ENCODE data around the gene CDH22.

CDH22 gene

DNA sequence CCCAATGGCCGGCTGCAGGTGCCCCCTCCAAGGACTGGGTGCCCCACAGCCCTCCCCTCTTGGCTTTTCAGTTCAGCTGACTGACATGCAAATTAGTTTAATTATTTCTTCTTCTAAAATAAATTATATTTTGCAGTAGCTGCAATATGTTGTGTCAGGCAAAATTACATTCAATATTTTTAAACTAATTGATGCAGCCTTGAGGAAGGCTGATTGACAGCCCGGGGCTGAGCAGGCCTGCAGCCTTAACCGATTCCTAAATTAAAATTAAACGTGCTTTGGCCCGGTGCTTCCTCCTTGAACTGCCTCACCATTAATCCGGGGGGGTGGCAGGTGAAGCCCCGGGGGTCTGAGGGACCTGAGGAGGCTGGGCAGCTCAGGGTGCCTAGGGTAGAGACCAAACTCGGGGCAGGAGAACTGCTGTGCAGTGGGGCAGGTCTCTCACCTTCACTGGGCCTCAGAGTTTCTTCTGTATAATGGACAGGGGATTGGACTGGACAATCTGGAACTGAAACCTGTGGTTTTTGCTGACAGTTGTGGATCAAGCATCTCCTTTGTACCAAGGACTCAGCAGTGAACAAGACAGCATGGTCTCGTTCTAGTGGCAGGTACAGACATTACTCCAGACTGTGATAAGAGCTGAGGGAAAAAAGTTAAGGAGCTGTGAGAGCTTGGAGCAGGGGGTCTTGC, 117.7 kb downstream of the CDH22 start:
- no peaks in the 10 kb centered on the region for H3K79me2 ChIP-seq (ENCODE audit: control insufficient read depth, insufficient read depth, low read length)
- H2AK5ac ChIP-seq (ENCODE audit: low read length): no peak overlapping the region
- H3K18ac ChIP-seq (ENCODE audit: low read length): no peak overlapping the region
- H2BK5ac ChIP-seq (ENCODE audit: low read length): no peak overlapping the region
- H3K23ac ChIP-seq (ENCODE audit: low read length): no peak overlapping the region
- no peaks in the 10 kb centered on the region for H3K4me1 ChIP-seq (ENCODE audit: control insufficient read depth, low read depth, low read length)
- H2BK120ac ChIP-seq (ENCODE audit: low read depth, low read length): no peak overlapping the region
- H3K27me3 ChIP-seq (ENCODE audit: insufficient read depth, low read length, poor library complexity): no peaks in the 10 kb centered on the region
- no CpG with 5 or more reads among the region's 9 CpGs for WGBS (ENCODE audit: extremely low coverage, insufficient coverage, low lambda C conversion rate)
- H3K4me3 ChIP-seq (ENCODE audit: low read length): no peak overlapping the region
- no peak overlapping the region for H3K4ac ChIP-seq (ENCODE audit: low read depth, low read length)
- H4K8ac ChIP-seq (ENCODE audit: low read depth, low read length): no peak overlapping the region
- no peak overlapping the region for H3K56ac ChIP-seq (ENCODE audit: low read length)
- no peak overlapping the region for H3K27ac ChIP-seq (ENCODE audit: low read depth, low read length)
- no peak overlapping the region for H4K5ac ChIP-seq (ENCODE audit: low read length)
- no peak for DNase-seq
- H3K36me3 ChIP-seq (ENCODE audit: control insufficient read depth, insufficient read depth, low read length): no peaks in the 10 kb centered on the region
- H2BK15ac ChIP-seq (replicated peaks; ENCODE audit: low read depth): no peak overlapping the region
- no peak overlapping the region for H3K9ac ChIP-seq (ENCODE audit: low read length)
- H3K79me1 ChIP-seq (ENCODE audit: low read length): no peaks in the 10 kb centered on the region
- no peak overlapping the region for H3K4me2 ChIP-seq (ENCODE audit: low read length)

DNA sequence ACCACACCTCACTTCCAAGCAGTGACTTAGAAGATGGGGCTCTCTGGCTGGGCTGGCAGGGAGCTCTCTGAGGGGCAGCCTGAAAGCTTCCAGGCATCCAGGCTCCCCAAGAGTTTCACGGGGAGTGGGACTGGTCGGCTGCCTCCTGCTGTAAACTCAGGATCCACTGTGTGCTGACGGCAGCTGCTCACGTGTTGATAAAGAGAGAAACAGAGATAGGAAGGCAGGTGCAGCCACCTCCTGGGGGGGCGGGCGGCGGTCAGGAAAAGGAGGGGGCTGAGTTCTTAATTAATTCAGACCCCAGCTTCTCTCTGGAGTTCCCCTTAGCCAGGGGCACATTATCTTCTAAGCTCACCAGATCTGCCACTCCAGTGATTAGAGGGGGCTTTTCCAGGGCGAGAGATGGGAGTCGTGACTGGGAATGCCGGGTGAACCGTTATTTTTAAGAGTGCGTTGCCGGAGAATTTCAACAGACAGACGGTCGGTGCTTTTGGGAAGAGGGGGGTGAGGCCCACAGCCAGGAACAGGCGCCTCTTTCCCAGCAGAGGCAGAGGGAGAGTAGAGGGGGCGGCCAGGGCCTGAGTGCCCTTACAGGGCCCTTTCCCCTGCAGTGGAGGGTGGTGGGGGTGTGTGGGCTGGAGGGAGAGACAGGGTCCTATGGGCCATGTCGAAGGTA, 119.3 kb downstream of the CDH22 start:
- Histone ChIP-seq H3K9ac (ENCODE audit: low read length) (no peak overlapping the region), H3K4me1 (ENCODE audit: control insufficient read depth, low read depth, low read length) (no peaks in the 10 kb centered on the region), H3K4me2 (ENCODE audit: low read length) (no peak overlapping the region), H3K23ac (ENCODE audit: low read length) (no peak overlapping the region), H4K5ac (ENCODE audit: low read length) (no peak overlapping the region), H2BK5ac (ENCODE audit: low read length) (no peak overlapping the region), H4K8ac (ENCODE audit: low read depth, low read length) (no peak overlapping the region), H2BK120ac (ENCODE audit: low read depth, low read length) (no peak overlapping the region), H3K36me3 (ENCODE audit: control insufficient read depth, insufficient read depth, low read length) (no peaks in the 10 kb centered on the region), H3K56ac (ENCODE audit: low read length) (no peak overlapping the region), H3K4me3 (ENCODE audit: low read length) (no peak overlapping the region), H3K27me3 (ENCODE audit: insufficient read depth, low read length, poor library complexity) (no peaks in the 10 kb centered on the region), H2BK15ac (replicated peaks; ENCODE audit: low read depth) (no peak overlapping the region), H3K27ac (ENCODE audit: low read depth, low read length) (no peak overlapping the region), H3K79me1 (ENCODE audit: low read length) (no peaks in the 10 kb centered on the region), H2AK5ac (ENCODE audit: low read length) (no peak overlapping the region), H3K4ac (ENCODE audit: low read depth, low read length) (no peak overlapping the region), H3K79me2 (ENCODE audit: control insufficient read depth, insufficient read depth, low read length) (no peaks in the 10 kb centered on the region), H3K18ac (ENCODE audit: low read length) (no peak overlapping the region)
- no CpG with 5 or more reads among the region's 18 CpGs for WGBS (ENCODE audit: extremely low coverage, insufficient coverage, low lambda C conversion rate)
- no peak for DNase-seq

DNA sequence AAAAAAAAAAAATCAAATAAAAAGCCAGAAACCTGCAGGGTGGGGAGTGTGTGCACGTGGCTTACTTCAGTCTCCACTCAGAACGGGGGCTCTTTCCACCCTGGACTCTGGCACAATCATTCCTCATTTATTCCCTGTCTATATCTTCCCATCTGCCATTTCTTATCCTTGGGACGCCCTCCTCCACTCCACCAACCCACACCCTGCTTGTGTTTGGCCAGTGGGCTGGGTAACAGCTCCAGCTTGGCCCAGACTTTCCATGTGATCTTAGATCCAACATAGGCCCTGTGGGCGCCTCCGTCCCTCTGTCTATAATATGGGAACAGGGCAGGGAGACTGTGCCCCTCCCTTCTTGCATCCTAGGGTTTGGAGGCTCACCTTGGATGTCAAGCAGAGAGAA, 122.1 kb downstream of the CDH22 start:
- whole genome bisulfite sequencing (ENCODE audit: extremely low coverage, insufficient coverage, low lambda C conversion rate): no CpG with 5 or more reads among the region's 5 CpGs
- no peaks in the 10 kb centered on the region for H3K27me3 ChIP-seq (ENCODE audit: insufficient read depth, low read length, poor library complexity)

DNA sequence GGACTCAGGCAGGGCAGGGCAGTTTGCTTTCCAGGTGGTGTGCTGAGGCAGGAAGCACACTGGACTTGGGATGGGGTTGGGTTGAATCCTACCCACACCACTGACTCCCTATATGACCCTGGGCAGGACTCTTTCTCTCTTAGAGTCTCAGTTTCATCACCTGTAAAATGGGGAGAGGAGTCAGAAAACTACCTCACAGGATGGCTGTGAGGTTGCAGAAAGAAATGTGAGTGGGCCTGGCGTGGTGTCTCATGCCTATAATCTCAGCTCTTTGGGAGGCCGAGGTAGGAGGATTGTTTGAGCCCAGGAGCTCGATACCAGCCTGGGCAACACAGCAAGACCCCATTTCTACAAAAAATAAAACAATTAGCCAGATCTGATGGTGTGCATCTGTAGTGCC, 122.9 kb downstream of the CDH22 start:
- Histone ChIP-seq H3K9ac (ENCODE audit: low read length) (no peak overlapping the region), H3K36me3 (ENCODE audit: control insufficient read depth, insufficient read depth, low read length) (no peaks in the 10 kb centered on the region), H2AK5ac (ENCODE audit: low read length) (no peak overlapping the region), H3K79me1 (ENCODE audit: low read length) (no peaks in the 10 kb centered on the region), H3K56ac (ENCODE audit: low read length) (no peak overlapping the region), H3K4ac (ENCODE audit: low read depth, low read length) (no peak overlapping the region), H3K79me2 (ENCODE audit: control insufficient read depth, insufficient read depth, low read length) (no peaks in the 10 kb centered on the region), H3K18ac (ENCODE audit: low read length) (no peak overlapping the region), H2BK15ac (replicated peaks; ENCODE audit: low read depth) (no peak overlapping the region), H3K23ac (ENCODE audit: low read length) (no peak overlapping the region), H4K5ac (ENCODE audit: low read length) (no peak overlapping the region), H3K4me2 (ENCODE audit: low read length) (no peak overlapping the region), H4K8ac (ENCODE audit: low read depth, low read length) (no peak overlapping the region), H3K4me3 (ENCODE audit: low read length) (no peak overlapping the region), H3K27ac (ENCODE audit: low read depth, low read length) (no peak overlapping the region), H2BK5ac (ENCODE audit: low read length) (no peak overlapping the region), H3K27me3 (ENCODE audit: insufficient read depth, low read length, poor library complexity) (no peaks in the 10 kb centered on the region), H3K4me1 (ENCODE audit: control insufficient read depth, low read depth, low read length) (no peaks in the 10 kb centered on the region), H2BK120ac (ENCODE audit: low read depth, low read length) (no peak overlapping the region)
- WGBS (ENCODE audit: extremely low coverage, insufficient coverage, low lambda C conversion rate): no CpG with 5 or more reads among the region's 3 CpGs
- no peak for DNase-seq

More for the DNA sequence above, 122.1 kb downstream of the CDH22 start:
- Histone ChIP-seq H3K4me1 (ENCODE audit: control insufficient read depth, low read depth, low read length) (no peaks in the 10 kb centered on the region), H3K23ac (ENCODE audit: low read length) (no peak overlapping the region), H3K9ac (ENCODE audit: low read length) (no peak overlapping the region), H3K18ac (ENCODE audit: low read length) (no peak overlapping the region), H3K27ac (ENCODE audit: low read depth, low read length) (no peak overlapping the region), H2AK5ac (ENCODE audit: low read length) (no peak overlapping the region), H4K5ac (ENCODE audit: low read length) (no peak overlapping the region), H4K8ac (ENCODE audit: low read depth, low read length) (no peak overlapping the region), H3K79me1 (ENCODE audit: low read length) (no peaks in the 10 kb centered on the region), H2BK15ac (replicated peaks; ENCODE audit: low read depth) (no peak overlapping the region), H3K79me2 (ENCODE audit: control insufficient read depth, insufficient read depth, low read length) (no peaks in the 10 kb centered on the region), H3K4ac (ENCODE audit: low read depth, low read length) (no peak overlapping the region), H3K36me3 (ENCODE audit: control insufficient read depth, insufficient read depth, low read length) (no peaks in the 10 kb centered on the region), H2BK120ac (ENCODE audit: low read depth, low read length) (no peak overlapping the region), H3K56ac (ENCODE audit: low read length) (no peak overlapping the region), H3K4me2 (ENCODE audit: low read length) (no peak overlapping the region), H3K4me3 (ENCODE audit: low read length) (no peak overlapping the region), H2BK5ac (ENCODE audit: low read length) (no peak overlapping the region)
- DNase-seq: no peak

DNA sequence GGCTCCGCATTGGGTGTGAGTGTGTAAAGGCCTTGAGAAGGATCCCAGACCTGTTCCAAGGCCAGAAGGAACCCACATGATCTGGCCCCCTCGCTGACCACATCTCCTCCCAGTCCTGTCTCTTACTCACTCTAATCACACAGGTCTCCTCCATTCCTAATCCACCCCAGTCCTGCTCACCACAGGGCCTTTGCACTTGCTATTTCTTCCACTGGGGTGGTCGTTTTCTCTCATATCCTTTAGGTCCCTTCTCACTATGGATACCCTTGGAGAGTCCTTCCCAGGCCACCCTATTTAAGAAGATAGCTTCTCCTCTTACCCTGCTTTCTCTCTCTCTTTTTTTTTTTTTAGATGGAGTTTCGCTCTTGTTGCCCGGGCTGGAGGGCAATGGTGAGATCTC, 124.5 kb downstream of the CDH22 start:
- WGBS (ENCODE audit: extremely low coverage, insufficient coverage, low lambda C conversion rate): no CpG with 5 or more reads among the region's 5 CpGs
- Histone ChIP-seq H3K4me1 (ENCODE audit: control insufficient read depth, low read depth, low read length) (no peaks in the 10 kb centered on the region), H2BK5ac (ENCODE audit: low read length) (no peak overlapping the region), H3K27me3 (ENCODE audit: insufficient read depth, low read length, poor library complexity) (no peaks in the 10 kb centered on the region), H4K5ac (ENCODE audit: low read length) (no peak overlapping the region), H3K79me2 (ENCODE audit: control insufficient read depth, insufficient read depth, low read length) (no peaks in the 10 kb centered on the region), H3K36me3 (ENCODE audit: control insufficient read depth, insufficient read depth, low read length) (no peaks in the 10 kb centered on the region), H3K9ac (ENCODE audit: low read length) (no peak overlapping the region), H3K23ac (ENCODE audit: low read length) (no peak overlapping the region), H3K27ac (ENCODE audit: low read depth, low read length) (no peak overlapping the region), H3K4me3 (ENCODE audit: low read length) (no peak overlapping the region), H3K18ac (ENCODE audit: low read length) (no peak overlapping the region), H2AK5ac (ENCODE audit: low read length) (no peak overlapping the region), H4K8ac (ENCODE audit: low read depth, low read length) (no peak overlapping the region), H3K56ac (ENCODE audit: low read length) (no peak overlapping the region), H3K4me2 (ENCODE audit: low read length) (no peak overlapping the region), H3K79me1 (ENCODE audit: low read length) (no peaks in the 10 kb centered on the region), H2BK15ac (replicated peaks; ENCODE audit: low read depth) (no peak overlapping the region), H3K4ac (ENCODE audit: low read depth, low read length) (no peak overlapping the region), H2BK120ac (ENCODE audit: low read depth, low read length) (no peak overlapping the region)
- no peak for DNase-seq
